ENCODE measurements around the gene RND3.

The RND3 gene

GRCh38 chr2:150425121-150425955 is 62.1 kb downstream of the RND3 start:
- no peak overlapping the region for H3K27ac ChIP-seq (ENCODE audit: low read depth, low read length)
- H3K4me3 ChIP-seq (ENCODE audit: low read depth, low read length) = no peak overlapping the region
- H3K36me3 ChIP-seq (ENCODE audit: insufficient read depth, low read length) = no peaks in the 10 kb centered on the region
- no peaks in the 10 kb centered on the region for H3K4me1 ChIP-seq (ENCODE audit: control insufficient read depth, insufficient read depth, low read length, unreplicated experiment)
- H3K79me2 ChIP-seq (ENCODE audit: control insufficient read depth, insufficient read depth, low read length, unreplicated experiment) = no peaks in the 10 kb centered on the region
- no peaks in the 10 kb centered on the region for H3K27me3 ChIP-seq (ENCODE audit: insufficient read depth, low read length)
- H2AFZ ChIP-seq (ENCODE audit: low read length, unreplicated experiment) = no peak overlapping the region

- no peak overlapping the region for H2AFZ ChIP-seq (ENCODE audit: low read length, unreplicated experiment)
- H3K4me1 ChIP-seq (ENCODE audit: control insufficient read depth, insufficient read depth, low read length, unreplicated experiment) = no peaks in the 10 kb centered on the region
- H3K36me3 ChIP-seq (ENCODE audit: insufficient read depth, low read length) = no peaks in the 10 kb centered on the region
- no peaks in the 10 kb centered on the region for H3K27me3 ChIP-seq (ENCODE audit: insufficient read depth, low read length)
- H3K4me3 ChIP-seq (ENCODE audit: low read depth, low read length) = no peak overlapping the region
- no peak overlapping the region for H3K27ac ChIP-seq (ENCODE audit: low read depth, low read length)
- no peaks in the 10 kb centered on the region for H3K79me2 ChIP-seq (ENCODE audit: control insufficient read depth, insufficient read depth, low read length, unreplicated experiment)
Observed at GRCh38 chr2:150424406-150424805, 63.1 kb downstream of the RND3 start.

- H3K79me2 ChIP-seq (ENCODE audit: control insufficient read depth, insufficient read depth, low read length, unreplicated experiment) = no peaks in the 10 kb centered on the region
- H2AFZ ChIP-seq (ENCODE audit: low read length, unreplicated experiment) = no peak overlapping the region
- no peak overlapping the region for H3K4me3 ChIP-seq (ENCODE audit: low read depth, low read length)
- H3K27ac ChIP-seq (ENCODE audit: low read depth, low read length) = no peak overlapping the region
- no peaks in the 10 kb centered on the region for H3K4me1 ChIP-seq (ENCODE audit: control insufficient read depth, insufficient read depth, low read length, unreplicated experiment)
- H3K27me3 ChIP-seq (ENCODE audit: insufficient read depth, low read length) = no peaks in the 10 kb centered on the region
- no peaks in the 10 kb centered on the region for H3K36me3 ChIP-seq (ENCODE audit: insufficient read depth, low read length)
Observed at GRCh38 chr2:150421126-150421651, 66.3 kb downstream of the RND3 start.

GRCh38 chr2:150418916-150419315 is 68.6 kb downstream of the RND3 start:
- no peak overlapping the region for H3K27ac ChIP-seq (ENCODE audit: low read depth, low read length)
- H3K27me3 ChIP-seq (ENCODE audit: insufficient read depth, low read length) = no peaks in the 10 kb centered on the region
- H3K4me3 ChIP-seq (ENCODE audit: low read depth, low read length) = no peak overlapping the region
- no peaks in the 10 kb centered on the region for H3K79me2 ChIP-seq (ENCODE audit: control insufficient read depth, insufficient read depth, low read length, unreplicated experiment)
- H2AFZ ChIP-seq (ENCODE audit: low read length, unreplicated experiment) = no peak overlapping the region
- no peaks in the 10 kb centered on the region for H3K4me1 ChIP-seq (ENCODE audit: control insufficient read depth, insufficient read depth, low read length, unreplicated experiment)
- H3K36me3 ChIP-seq (ENCODE audit: insufficient read depth, low read length) = no peaks in the 10 kb centered on the region

Data from ACC112 (cell line).